GM23338 (cell line): Measurements from ENCODE around the gene THOC2. TPM values are rescaled to one million over a fixed set of nuclear protein-coding genes. Genes with fewer than 3 reads are reported as not detected.

Experiments used
- ATAC-seq: fragments of 200-7000 bp; cut with Tn5 transposase; 3 replicates; pipeline ENCODE4 v1.9.1; 2020
- DNase-seq: peaks from one replicate; pipeline ENCODE4 v3.0.0-alpha.2; 2015; ENCODE audit warnings: low spot score
- H2AFZ ChIP-seq: fragments of 200-600 bp; sonication (generic); 2 replicates; pipeline ENCODE4 v1.8.0; 2016; ENCODE audit warnings: antibody characterized with exemption, mild to moderate bottlenecking, moderate library complexity
- H3F3A ChIP-seq: fragments of 200-600 bp; sonication (generic); replicated peaks from 2 replicates; pipeline ENCODE4 v1.8.0; 2017; ENCODE audit warnings: antibody characterized with exemption, mixed run types, low read depth
- H3K27ac ChIP-seq: fragments of 200-600 bp; sonication (generic); 2 replicates; pipeline ENCODE4 v1.6.1; 2016; ENCODE audit warnings: low read depth
- H3K27me3 ChIP-seq: fragments of 200-600 bp; sonication (generic); 2 replicates; pipeline ENCODE4 v1.8.0; 2016; ENCODE audit warnings: mild to moderate bottlenecking, mixed run types, moderate library complexity; ENCODE audit not compliant: insufficient read depth
- H3K36me3 ChIP-seq: fragments of 200-600 bp; sonication (generic); 2 replicates; pipeline ENCODE4 v1.8.0; 2016; ENCODE audit warnings: mild to moderate bottlenecking; ENCODE audit not compliant: insufficient read depth
- H3K4me1 ChIP-seq: fragments of 200-600 bp; sonication (generic); 2 replicates; pipeline ENCODE4 v1.8.0; 2016; ENCODE audit warnings: mild to moderate bottlenecking, moderate library complexity; ENCODE audit not compliant: insufficient read depth
- H3K4me2 ChIP-seq: fragments of 200-600 bp; sonication (generic); 2 replicates; pipeline ENCODE4 v1.7.1; 2017; ENCODE audit warnings: mixed run types
- H3K4me3 ChIP-seq: fragments of 200-600 bp; sonication (generic); 2 replicates; pipeline ENCODE4 v1.6.1; 2016; ENCODE audit warnings: mixed run types
- H3K79me2 ChIP-seq: fragments of 200-600 bp; sonication (generic); replicated peaks from 2 replicates; pipeline ENCODE4 v1.8.0; 2017; ENCODE audit warnings: mild to moderate bottlenecking; ENCODE audit not compliant: insufficient read depth
- H3K9me2 ChIP-seq: fragments of 200-600 bp; sonication (generic); 2 replicates; pipeline ENCODE4 v1.8.0; 2017; ENCODE audit not compliant: insufficient read depth
- H4K20me1 ChIP-seq: fragments of 200-600 bp; sonication (generic); replicated peaks from 2 replicates; pipeline ENCODE4 v1.8.0; 2017; ENCODE audit warnings: mild to moderate bottlenecking; ENCODE audit not compliant: insufficient read depth
- H3K27ac Mint-ChIP-seq: 2 replicates; pipeline ENCODE4 v1.8.0; 2020; ENCODE audit warnings: inconsistent platforms, mild to moderate bottlenecking, moderate library complexity, mixed read lengths
- H3K27me3 Mint-ChIP-seq: 3 replicates; pipeline ENCODE4 v1.8.0; 2022; ENCODE audit warnings: low read depth, mild to moderate bottlenecking, moderate library complexity, mixed read lengths, inconsistent platforms; ENCODE audit not compliant: insufficient read depth, poor library complexity
- H3K36me3 Mint-ChIP-seq: 3 replicates; pipeline ENCODE4 v1.8.0; 2021; ENCODE audit warnings: low read depth, mild to moderate bottlenecking, inconsistent platforms, moderate library complexity, mixed read lengths
- H3K4me1 Mint-ChIP-seq: 3 replicates; pipeline ENCODE4 v1.8.0; 2020; ENCODE audit warnings: mild to moderate bottlenecking, inconsistent platforms, mixed read lengths
- H3K4me3 Mint-ChIP-seq: 3 replicates; pipeline ENCODE4 v1.8.0; 2021; ENCODE audit warnings: moderate library complexity, mild to moderate bottlenecking, inconsistent platforms, mixed read lengths
- H3K9me3 Mint-ChIP-seq: 3 replicates; pipeline ENCODE4 v1.8.0; 2020; ENCODE audit warnings: moderate library complexity, mild to moderate bottlenecking, inconsistent platforms, mixed read lengths
- ETS1 ChIP-seq: IDR thresholded peaks from 2 replicates; pipeline ENCODE4 v1.6.1; 2016; ENCODE audit warnings: antibody characterized with exemption
- EZH2 ChIP-seq: fragments of 200-600 bp; sonication (generic); IDR thresholded peaks from one replicate; pipeline ENCODE4 v1.8.0; 2017; ENCODE audit warnings: antibody characterized with exemption, mild to moderate bottlenecking, low read depth; ENCODE audit not compliant: unreplicated experiment
- JUNB ChIP-seq: IDR thresholded peaks from one replicate; pipeline ENCODE4 v1.6.1; 2016; ENCODE audit warnings: antibody characterized with exemption; ENCODE audit not compliant: unreplicated experiment
- NANOG ChIP-seq: IDR thresholded peaks from 2 replicates; pipeline ENCODE4 v1.6.1; 2016; ENCODE audit warnings: antibody characterized with exemption, borderline replicate concordance
- REST ChIP-seq: IDR thresholded peaks from one replicate; pipeline ENCODE4 v1.6.1; 2018; ENCODE audit warnings: antibody characterized with exemption; ENCODE audit not compliant: unreplicated experiment
- STAT1 ChIP-seq: IDR thresholded peaks from one replicate; pipeline ENCODE4 v1.6.1; 2016; ENCODE audit warnings: antibody characterized with exemption; ENCODE audit not compliant: unreplicated experiment
- ZNF114 ChIP-seq: fragments of 250-450 bp; sonication (Bioruptor Pico); IDR thresholded peaks from 2 replicates; pipeline ENCODE4 v1.5.0; 2020; ENCODE audit warnings: mild to moderate bottlenecking, moderate library complexity
- ZNF331 ChIP-seq: fragments of 250-450 bp; sonication (Bioruptor Pico); IDR thresholded peaks from 2 replicates; pipeline ENCODE4 v1.5.0; 2020; ENCODE audit warnings: low read depth, mild to moderate bottlenecking, moderate library complexity
- polyA plus RNA-seq: library from polyadenylated mRNA; unstranded; fragments of >200 nt; fragmentation: Nextera tagmentation; extraction: Ambion mirVana; gene quantifications from 2 replicates; pipeline ENCODE4 v1.2.1, GENCODE V29; 2016
- total RNA-seq: library from RNA; depleted of rRNA; stranded (reverse); fragments of >200 nt; shearing (Covaris generic); gene quantifications from 2 replicates; pipeline ENCODE4 v1.2.3, GENCODE V29; 2014

Gene THOC2
- total and polyA plus RNA-seq, 2 experiments from 2014 or later: 86.6 to 138 TPM

GRCh38 chrX:123607270-123607669, 125.6 kb downstream of the THOC2 start:
- H3K4me3 Mint-ChIP-seq: no peak overlapping the region

GRCh38 chrX:123603491-123603890, 129.4 kb downstream of the THOC2 start:
- no peak overlapping the region for H2AFZ ChIP-seq
- no peaks in the 10 kb centered on the region for H3K9me3 Mint-ChIP-seq

More at GRCh38 chrX:123607270-123607669, 125.6 kb downstream of the THOC2 start:
- Histone ChIP-seq H3K27ac (no peak overlapping the region), H3K9me2 (no peaks in the 10 kb centered on the region), H3K4me1 (no peaks in the 10 kb centered on the region), H3F3A (no peaks in the 10 kb centered on the region), H3K27me3 (no peaks in the 10 kb centered on the region), H2AFZ (no peak overlapping the region), H3K4me2 (no peak overlapping the region), H4K20me1 (no peaks in the 10 kb centered on the region), H3K79me2 (no peaks in the 10 kb centered on the region), H3K4me3 (no peak overlapping the region), H3K36me3 (no peaks in the 10 kb centered on the region; the same call in 1 of the 2 replicates)
- DNase-seq (no peak), ATAC-seq (no peak)
- TF ChIP-seq REST (no peak), ETS1 (no peak), NANOG (no peak), STAT1 (no peak)
- no peaks in the 10 kb centered on the region for H3K27me3 Mint-ChIP-seq
- H3K27ac Mint-ChIP-seq: no peak overlapping the region
- no peaks in the 10 kb centered on the region for H3K4me1 Mint-ChIP-seq
- no peaks in the 10 kb centered on the region for H3K9me3 Mint-ChIP-seq
- H3K36me3 Mint-ChIP-seq: peaks cover 22% of the 10 kb centered on the region

GRCh38 chrX:123601437-123601836, 131.4 kb downstream of the THOC2 start:
- H3K4me1 ChIP-seq: no peaks in the 10 kb centered on the region
- no peaks in the 10 kb centered on the region for H4K20me1 ChIP-seq
- no peak overlapping the region for H3K4me3 Mint-ChIP-seq
- no peak overlapping the region for H3K4me3 ChIP-seq
- H3K36me3 Mint-ChIP-seq: peaks cover 16% of the 10 kb centered on the region
- no peaks in the 10 kb centered on the region for H3K4me1 Mint-ChIP-seq
- no peak overlapping the region for H2AFZ ChIP-seq
- H3K27ac ChIP-seq: no peak overlapping the region
- no peaks in the 10 kb centered on the region for H3K27me3 ChIP-seq
- no peak overlapping the region for H3K4me2 ChIP-seq
- no peaks in the 10 kb centered on the region for H3K9me3 Mint-ChIP-seq
- H3K9me2 ChIP-seq: no peaks in the 10 kb centered on the region
- ATAC-seq (no peak), DNase-seq (no peak)
- H3F3A ChIP-seq: no peaks in the 10 kb centered on the region
- no peaks in the 10 kb centered on the region for H3K79me2 ChIP-seq
- no peaks in the 10 kb centered on the region for H3K27me3 Mint-ChIP-seq
- H3K27ac Mint-ChIP-seq: no peak overlapping the region
- H3K36me3 ChIP-seq: no peaks in the 10 kb centered on the region; the same call in 1 of the 2 replicates
- TF ChIP-seq REST: no peak
- no peak for TF ChIP-seq JUNB
- no peak for TF ChIP-seq EZH2
- no peak for TF ChIP-seq ETS1
- no peak for TF ChIP-seq ZNF331
- no peak for TF ChIP-seq STAT1
- no peak for TF ChIP-seq ZNF114 (CRISPR knock-in tag)
- no peak for TF ChIP-seq NANOG

More at GRCh38 chrX:123603491-123603890, 129.4 kb downstream of the THOC2 start:
- Mint-ChIP-seq H3K4me1 (no peaks in the 10 kb centered on the region), H3K27me3 (no peaks in the 10 kb centered on the region), H3K4me3 (no peak overlapping the region), H3K27ac (no peak overlapping the region), H3K36me3 (peaks cover 23% of the 10 kb centered on the region)
- H3K79me2 ChIP-seq: no peaks in the 10 kb centered on the region
- H3K4me2 ChIP-seq: no peak overlapping the region
- H3K27me3 ChIP-seq: no peaks in the 10 kb centered on the region
- no peaks in the 10 kb centered on the region for H3K9me2 ChIP-seq
- H4K20me1 ChIP-seq: no peaks in the 10 kb centered on the region
- no peaks in the 10 kb centered on the region; the same call in 1 of the 2 replicates for H3K36me3 ChIP-seq
- H3K4me3 ChIP-seq: no peak overlapping the region
- H3K27ac ChIP-seq: no peak overlapping the region
- no peaks in the 10 kb centered on the region for H3K4me1 ChIP-seq
- ATAC-seq: no peak
- no peaks in the 10 kb centered on the region for H3F3A ChIP-seq
- DNase-seq: no peak
- TF ChIP-seq JUNB: no peak
